Effector memory CD8-positive, alpha-beta T cell (primary cell): ENCODE measurements around the gene SMIM35.

Source experiments
- ATAC-seq: fragments of 150-1000 bp; cut with Tn5 transposase; replicated peaks from 2 replicates; pipeline ENCODE4 v1.10.0; 2021; ENCODE audit warnings: mild to moderate bottlenecking, moderate library complexity
- DNase-seq, 3 experiments: peaks; one replicate each; pipeline ENCODE4 v3.0.0; 2021
- H3K27ac Mint-ChIP-seq, 2 donors: one replicate each; pipeline ENCODE4 v1.8.0; 2022; ENCODE audit warnings: mild to moderate bottlenecking in 2 of 2, mixed read lengths in 2 of 2, moderate library complexity in 2 of 2
- H3K27me3 Mint-ChIP-seq, 2 donors: one replicate each; pipeline ENCODE4 v1.8.0; 2022; ENCODE audit warnings: mixed read lengths in 2 of 2
- H3K36me3 Mint-ChIP-seq: one replicate; pipeline ENCODE4 v1.8.0; 2022; ENCODE audit warnings: mild to moderate bottlenecking, moderate library complexity, mixed read lengths; ENCODE audit not compliant: insufficient read depth
- H3K4me1 Mint-ChIP-seq, 2 donors: one replicate each; pipeline ENCODE4 v1.8.0; 2022; ENCODE audit warnings: low read depth in 2 of 2, mixed read lengths in 2 of 2
- H3K4me3 Mint-ChIP-seq, 2 donors: one replicate each; pipeline ENCODE4 v1.8.0; 2022; ENCODE audit warnings: mild to moderate bottlenecking in 2 of 2, mixed read lengths in 2 of 2, moderate library complexity in 2 of 2
- H3K9me3 Mint-ChIP-seq, 2 donors: one replicate each; pipeline ENCODE4 v1.8.0; 2022; ENCODE audit warnings: mixed read lengths in 2 of 2

The SMIM35 gene

GRCh38 chr11:118002541-118003423 is 84.0 kb downstream of the SMIM35 start:
- peaks cover 92 to 95% of the 10 kb centered on the region in 2 donors for H3K4me1 Mint-ChIP-seq
- peak overlapping the region; percentile 61 to 74 for H3K4me3 Mint-ChIP-seq
- H3K27me3 Mint-ChIP-seq: no peaks in the 10 kb centered on the region
- ATAC-seq: peak; percentile 25
- H3K27ac Mint-ChIP-seq: peak overlapping the region; percentile 87 to 92
- H3K36me3 Mint-ChIP-seq: peaks cover 59% of the 10 kb centered on the region
- no peak for DNase-seq
- H3K9me3 Mint-ChIP-seq: peaks cover 0 to 4% of the 10 kb centered on the region in 2 donors

- Mint-ChIP-seq H3K27me3 (no peaks in the 10 kb centered on the region), H3K36me3 (peaks cover 60% of the 10 kb centered on the region), H3K4me1 (peaks cover 92 to 95% of the 10 kb centered on the region in 2 donors), H3K4me3 (peak overlapping the region; percentile 61 to 74), H3K27ac (peak overlapping the region; percentile 87 to 92), H3K9me3 (peaks cover 0 to 4% of the 10 kb centered on the region in 2 donors)
- ATAC-seq (peak; percentile 29), DNase-seq (no peak)
These were observed 84.7 kb downstream of the SMIM35 start for GRCh38 chr11:118002010-118002540.

- H3K4me1 Mint-ChIP-seq: peaks cover 92 to 94% of the 10 kb centered on the region in 2 donors
- ATAC-seq (peak; percentile 49), DNase-seq (no peak)
- H3K36me3 Mint-ChIP-seq: peaks cover 65% of the 10 kb centered on the region
- H3K27me3 Mint-ChIP-seq: no peaks in the 10 kb centered on the region
- H3K9me3 Mint-ChIP-seq: peaks cover 0 to 4% of the 10 kb centered on the region in 2 donors
- peak overlapping the region; percentile 87 to 92 for H3K27ac Mint-ChIP-seq
- peak overlapping the region; percentile 61 to 74 for H3K4me3 Mint-ChIP-seq
These were observed 85.2 kb downstream of the SMIM35 start for GRCh38 chr11:118001494-118001971.

- peak overlapping the region; percentile 87 to 92 for H3K27ac Mint-ChIP-seq
- DNase-seq (no peak), ATAC-seq (no peak)
- peaks cover 90 to 93% of the 10 kb centered on the region in 2 donors for H3K4me1 Mint-ChIP-seq
- H3K4me3 Mint-ChIP-seq: peak overlapping the region; percentile 61 to 74
- H3K27me3 Mint-ChIP-seq: no peaks in the 10 kb centered on the region
- peaks cover 0 to 4% of the 10 kb centered on the region in 2 donors for H3K9me3 Mint-ChIP-seq
- peaks cover 72% of the 10 kb centered on the region for H3K36me3 Mint-ChIP-seq
These were observed 85.9 kb downstream of the SMIM35 start for GRCh38 chr11:118000850-118001228.

- H3K4me3 Mint-ChIP-seq: peak overlapping the region; percentile 61 to 74
- DNase-seq: no peak
- peaks cover 78% of the 10 kb centered on the region for H3K36me3 Mint-ChIP-seq
- peak overlapping the region; percentile 92 to 96 for H3K27ac Mint-ChIP-seq
- peaks cover 89 to 91% of the 10 kb centered on the region in 2 donors for H3K4me1 Mint-ChIP-seq
- ATAC-seq: no peak
- peaks cover 0 to 4% of the 10 kb centered on the region in 2 donors for H3K9me3 Mint-ChIP-seq
- no peaks in the 10 kb centered on the region for H3K27me3 Mint-ChIP-seq
These were observed 86.5 kb downstream of the SMIM35 start for GRCh38 chr11:118000067-118000849.

- H3K27ac Mint-ChIP-seq: peak overlapping the region; percentile 92 to 96
- peaks cover 84 to 86% of the 10 kb centered on the region in 2 donors for H3K4me1 Mint-ChIP-seq
- peak overlapping the region; percentile 61 to 74 for H3K4me3 Mint-ChIP-seq
- ATAC-seq (no peak), DNase-seq (no peak)
- peaks cover 86% of the 10 kb centered on the region for H3K36me3 Mint-ChIP-seq
- no peaks in the 10 kb centered on the region for H3K27me3 Mint-ChIP-seq
- peaks cover 0 to 4% of the 10 kb centered on the region in 2 donors for H3K9me3 Mint-ChIP-seq
These were observed 87.3 kb downstream of the SMIM35 start for GRCh38 chr11:117999354-117999993.

- H3K9me3 Mint-ChIP-seq: peaks cover 0 to 2% of the 10 kb centered on the region in 2 donors
- peaks cover 83 to 86% of the 10 kb centered on the region in 2 donors for H3K4me1 Mint-ChIP-seq
- no peak for DNase-seq
- H3K27me3 Mint-ChIP-seq: no peaks in the 10 kb centered on the region
- peak overlapping the region; percentile 92 to 96 for H3K27ac Mint-ChIP-seq
- H3K4me3 Mint-ChIP-seq: peak overlapping the region; percentile 61 to 74
- no peak for ATAC-seq
- H3K36me3 Mint-ChIP-seq: peaks cover 93% of the 10 kb centered on the region
These were observed 88.0 kb downstream of the SMIM35 start for GRCh38 chr11:117998664-117999353.

GRCh38 chr11:117997823-117998579 is 88.8 kb downstream of the SMIM35 start:
- Mint-ChIP-seq H3K27me3 (no peaks in the 10 kb centered on the region), H3K4me1 (peaks cover 83 to 86% of the 10 kb centered on the region in 2 donors), H3K36me3 (peaks cover 94% of the 10 kb centered on the region), H3K27ac (peak overlapping the region; percentile 92 to 96), H3K4me3 (peak overlapping the region; percentile 61 to 74), H3K9me3 (no peaks in the 10 kb centered on the region)
- DNase-seq (no peak), ATAC-seq (no peak)

- no peak for DNase-seq
- H3K36me3 Mint-ChIP-seq: peaks cover 98% of the 10 kb centered on the region
- peak overlapping the region; percentile 0 to 74 for H3K4me3 Mint-ChIP-seq
These were observed 89.4 kb downstream of the SMIM35 start for GRCh38 chr11:117997406-117997805.

GRCh38 chr11:117996058-117996457 is 90.7 kb downstream of the SMIM35 start:
- H3K4me3 Mint-ChIP-seq: peak overlapping the region; percentile 55 to 99
- no peak for ATAC-seq

More at GRCh38 chr11:117997406-117997805, 89.4 kb downstream of the SMIM35 start:
- Mint-ChIP-seq H3K27me3 (no peaks in the 10 kb centered on the region), H3K4me1 (peaks cover 83 to 86% of the 10 kb centered on the region in 2 donors), H3K27ac (peak overlapping the region; percentile 92 to 96), H3K9me3 (no peaks in the 10 kb centered on the region)
- ATAC-seq: no peak

GRCh38 chr11:117995472-117995871 is 91.3 kb downstream of the SMIM35 start:
- Mint-ChIP-seq H3K4me3 (peak overlapping the region; percentile 55 to 99), H3K4me1 (peaks cover 77 to 80% of the 10 kb centered on the region in 2 donors), H3K36me3 (peaks cover 99% of the 10 kb centered on the region), H3K9me3 (no peaks in the 10 kb centered on the region), H3K27ac (peak overlapping the region; percentile 74 to 96), H3K27me3 (no peaks in the 10 kb centered on the region)
- DNase-seq: no peak
- ATAC-seq: no peak

More at GRCh38 chr11:117996058-117996457, 90.7 kb downstream of the SMIM35 start:
- no peaks in the 10 kb centered on the region for H3K9me3 Mint-ChIP-seq
- no peaks in the 10 kb centered on the region for H3K27me3 Mint-ChIP-seq
- no peak for DNase-seq
- H3K27ac Mint-ChIP-seq: peak overlapping the region; percentile 74 to 96
- peaks cover 99% of the 10 kb centered on the region for H3K36me3 Mint-ChIP-seq
- peaks cover 78 to 85% of the 10 kb centered on the region in 2 donors for H3K4me1 Mint-ChIP-seq
